Parathyroid adenoma (tissue), 2 donors: ENCODE data around the gene KCNK6.

Experiments
- H2AFZ ChIP-seq: fragments of 300-600 bp; sonication (generic); one replicate; pipeline ENCODE4 v1.7.0; 2017; ENCODE audit warnings: antibody characterized with exemption, mild to moderate bottlenecking
- H3K27ac ChIP-seq: fragments of 300-600 bp; sonication (generic); one replicate; pipeline ENCODE4 v1.7.0; 2017
- H3K27me3 ChIP-seq: fragments of 300-600 bp; sonication (generic); one replicate; pipeline ENCODE4 v1.7.0; 2017; ENCODE audit warnings: low read length; ENCODE audit not compliant: control insufficient read depth, insufficient read depth
- H3K36me3 ChIP-seq: fragments of 300-600 bp; sonication (generic); one replicate; pipeline ENCODE4 v1.7.0; 2017; ENCODE audit warnings: low read length; ENCODE audit not compliant: control insufficient read depth, insufficient read depth
- H3K4me1 ChIP-seq: fragments of 300-600 bp; sonication (generic); one replicate; pipeline ENCODE4 v1.7.0; 2017; ENCODE audit warnings: control low read depth
- H3K4me2 ChIP-seq: fragments of 300-600 bp; sonication (generic); one replicate; pipeline ENCODE4 v1.7.0; 2017; ENCODE audit warnings: low read length
- H3K4me3 ChIP-seq: fragments of 300-600 bp; sonication (generic); one replicate; pipeline ENCODE4 v1.7.0; 2017; ENCODE audit warnings: low read depth, low read length
- H3K79me2 ChIP-seq: fragments of 300-600 bp; sonication (generic); one replicate; pipeline ENCODE4 v1.7.0; 2017; ENCODE audit warnings: control low read depth
- H3K9ac ChIP-seq: fragments of 300-600 bp; sonication (generic); one replicate; pipeline ENCODE4 v1.7.0; 2017; ENCODE audit warnings: mild to moderate bottlenecking
- H3K9me3 ChIP-seq: fragments of 300-600 bp; sonication (generic); one replicate; pipeline ENCODE4 v1.7.0; 2017; ENCODE audit warnings: low read length; ENCODE audit not compliant: control insufficient read depth
- TF ChIP-seq, protein P1 (sequence below): fragments of 300-600 bp; sonication (generic); IDR thresholded peaks from one replicate; pipeline ENCODE4 v1.7.0; 2017; ENCODE audit warnings: antibody characterized with exemption, mild to moderate bottlenecking
- donor health status: primary hyperparathyroidism.

KCNK6 gene

DNA sequence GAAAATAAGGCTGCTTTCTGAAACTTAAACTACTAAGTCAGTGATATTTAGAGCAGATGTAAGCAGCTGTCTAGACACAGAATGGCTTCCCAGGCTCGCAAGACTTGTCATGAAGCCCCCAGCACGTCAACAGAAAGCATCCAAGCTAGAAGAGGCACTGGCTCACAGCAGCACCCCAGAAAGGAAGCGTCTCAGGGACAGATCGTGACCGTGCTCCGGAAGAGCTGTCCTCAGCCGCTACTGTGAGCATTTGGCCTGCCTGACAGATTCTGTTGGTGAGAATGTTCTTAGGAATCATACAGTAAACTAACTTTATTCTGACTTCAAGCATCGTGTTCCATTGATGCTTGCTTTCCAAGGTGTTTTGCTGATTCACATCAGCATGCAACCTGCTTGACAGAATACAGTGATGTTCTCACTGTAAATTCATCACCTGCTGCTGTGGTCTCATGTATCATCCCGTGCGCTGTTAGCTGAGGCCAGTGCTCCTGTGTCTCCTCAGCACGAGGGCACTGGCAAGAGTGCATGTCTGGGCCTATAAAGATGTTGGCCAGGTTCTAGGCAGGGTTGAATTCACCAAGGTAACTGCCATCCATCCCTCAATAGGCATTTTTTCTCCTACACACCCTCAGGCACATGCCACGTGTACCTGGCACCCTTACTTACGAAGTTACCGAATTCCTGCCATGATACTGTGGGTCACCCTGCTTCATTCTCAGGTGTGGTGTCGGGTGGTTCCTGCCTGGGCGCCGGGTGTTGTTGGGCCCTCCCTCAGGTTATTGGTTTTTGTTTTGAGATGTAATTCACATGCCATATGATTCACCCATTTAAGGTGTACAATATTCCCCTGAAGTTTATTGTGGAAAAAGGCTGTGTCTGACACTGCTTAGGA lies 39.4 kb upstream of the KCNK6 start:
- TF ChIP-seq, protein P1, sequence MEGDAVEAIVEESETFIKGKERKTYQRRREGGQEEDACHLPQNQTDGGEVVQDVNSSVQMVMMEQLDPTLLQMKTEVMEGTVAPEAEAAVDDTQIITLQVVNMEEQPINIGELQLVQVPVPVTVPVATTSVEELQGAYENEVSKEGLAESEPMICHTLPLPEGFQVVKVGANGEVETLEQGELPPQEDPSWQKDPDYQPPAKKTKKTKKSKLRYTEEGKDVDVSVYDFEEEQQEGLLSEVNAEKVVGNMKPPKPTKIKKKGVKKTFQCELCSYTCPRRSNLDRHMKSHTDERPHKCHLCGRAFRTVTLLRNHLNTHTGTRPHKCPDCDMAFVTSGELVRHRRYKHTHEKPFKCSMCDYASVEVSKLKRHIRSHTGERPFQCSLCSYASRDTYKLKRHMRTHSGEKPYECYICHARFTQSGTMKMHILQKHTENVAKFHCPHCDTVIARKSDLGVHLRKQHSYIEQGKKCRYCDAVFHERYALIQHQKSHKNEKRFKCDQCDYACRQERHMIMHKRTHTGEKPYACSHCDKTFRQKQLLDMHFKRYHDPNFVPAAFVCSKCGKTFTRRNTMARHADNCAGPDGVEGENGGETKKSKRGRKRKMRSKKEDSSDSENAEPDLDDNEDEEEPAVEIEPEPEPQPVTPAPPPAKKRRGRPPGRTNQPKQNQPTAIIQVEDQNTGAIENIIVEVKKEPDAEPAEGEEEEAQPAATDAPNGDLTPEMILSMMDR: no peak
- Histone ChIP-seq H3K4me3 (no peak overlapping the region), H3K27ac (no peak overlapping the region), H3K4me2 (no peak overlapping the region), H3K4me1 (peaks cover 40% of the 10 kb centered on the region), H3K9me3 (no peaks in the 10 kb centered on the region), H3K27me3 (no peaks in the 10 kb centered on the region), H3K9ac (no peak overlapping the region), H3K36me3 (no peaks in the 10 kb centered on the region), H3K79me2 (peaks cover 48% of the 10 kb centered on the region), H2AFZ (no peak overlapping the region)

DNA sequence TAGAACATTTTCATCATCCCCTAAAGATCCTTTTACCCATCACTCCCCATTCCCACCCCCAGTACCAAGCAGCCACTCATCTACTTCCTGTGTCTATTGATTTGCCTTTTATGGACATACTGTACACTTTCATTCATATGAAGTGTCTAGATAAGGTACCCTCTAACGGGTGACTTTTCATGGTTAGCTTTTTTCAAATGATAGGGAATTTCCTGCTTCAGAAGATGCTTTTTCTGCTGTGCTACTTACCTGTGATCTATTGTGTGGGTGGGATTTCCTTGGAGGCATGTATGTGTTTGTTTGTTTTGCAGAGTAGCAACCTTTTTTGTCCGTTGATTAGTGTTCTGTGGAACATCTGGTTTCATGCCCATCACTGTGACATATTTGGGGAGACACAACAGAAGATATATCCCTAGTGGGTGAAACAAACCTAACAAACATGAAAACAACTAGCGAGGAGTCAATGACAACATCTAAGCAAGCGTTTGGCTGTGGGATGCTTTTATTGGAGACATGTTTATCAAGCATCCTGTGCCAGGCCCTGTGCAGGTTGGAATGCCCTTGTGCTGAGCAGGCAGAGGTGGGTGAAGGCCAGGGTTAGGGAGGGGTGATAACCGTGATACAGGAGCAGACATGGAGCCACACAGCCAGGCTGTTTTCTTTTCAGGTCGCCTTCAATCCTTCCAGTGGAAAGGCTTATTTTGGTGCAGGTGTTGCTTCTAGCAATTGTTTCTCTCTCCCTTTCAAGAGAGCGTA lies 37.7 kb upstream of the KCNK6 start:
- no peak overlapping the region for H3K9ac ChIP-seq
- TF ChIP-seq, protein P1: no peak
- H3K4me1 ChIP-seq: peaks cover 31% of the 10 kb centered on the region
- no peak overlapping the region for H3K4me2 ChIP-seq
- no peak overlapping the region for H2AFZ ChIP-seq
- no peaks in the 10 kb centered on the region for H3K27me3 ChIP-seq
- H3K27ac ChIP-seq: no peak overlapping the region
- no peaks in the 10 kb centered on the region for H3K9me3 ChIP-seq
- no peak overlapping the region for H3K4me3 ChIP-seq
- H3K79me2 ChIP-seq: peaks cover 57% of the 10 kb centered on the region
- H3K36me3 ChIP-seq: no peaks in the 10 kb centered on the region

DNA sequence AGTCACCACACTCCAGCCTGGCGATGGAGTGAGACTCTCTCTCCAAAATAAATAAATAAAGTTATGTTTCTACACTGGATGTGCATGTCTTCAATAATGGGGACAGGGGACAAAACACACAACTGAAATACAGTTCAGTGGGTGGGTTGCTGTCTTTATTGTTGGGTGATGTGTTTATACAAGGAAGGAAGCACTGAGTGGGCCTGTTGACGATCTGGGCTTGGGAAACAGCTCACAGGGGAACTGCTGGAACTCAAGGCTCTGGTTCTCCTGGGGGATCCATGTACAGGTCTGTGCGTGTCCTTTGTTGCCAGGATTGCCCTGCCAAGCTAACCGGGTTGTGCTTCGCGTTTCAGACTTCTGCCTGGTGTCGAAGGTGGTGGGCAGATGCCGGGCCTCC lies 36.4 kb upstream of the KCNK6 start:
- H3K4me1 ChIP-seq: peaks cover 20% of the 10 kb centered on the region
- H3K9ac ChIP-seq: no peak overlapping the region
- H3K36me3 ChIP-seq: no peaks in the 10 kb centered on the region
- no peak overlapping the region for H3K4me3 ChIP-seq
- H3K79me2 ChIP-seq: peaks cover 65% of the 10 kb centered on the region
- TF ChIP-seq, protein P1: no peak
- no peaks in the 10 kb centered on the region for H3K27me3 ChIP-seq
- H3K9me3 ChIP-seq: no peaks in the 10 kb centered on the region
- no peak overlapping the region for H2AFZ ChIP-seq
- no peak overlapping the region for H3K4me2 ChIP-seq
- no peak overlapping the region for H3K27ac ChIP-seq

DNA sequence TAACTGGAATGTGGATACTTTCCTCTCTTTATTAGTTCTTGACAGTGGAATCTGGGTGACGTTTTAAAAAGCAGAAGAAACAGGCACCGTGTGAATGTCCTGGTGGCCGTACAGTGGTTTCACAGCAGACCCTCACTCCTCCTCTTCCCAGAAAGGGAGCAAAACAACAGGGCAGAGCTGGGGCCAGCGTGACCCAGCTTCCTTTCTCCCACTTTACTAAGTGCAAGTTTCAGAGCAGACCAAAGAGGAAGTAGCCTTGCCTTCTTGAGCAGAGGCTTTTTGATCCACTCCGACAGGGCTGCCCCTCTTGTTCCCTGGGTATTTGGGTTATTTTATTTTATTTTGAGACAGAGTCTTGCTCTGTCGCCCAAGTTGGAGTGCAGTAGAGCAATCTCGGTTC lies 35.2 kb upstream of the KCNK6 start:
- H3K4me3 ChIP-seq: no peak overlapping the region
- H3K36me3 ChIP-seq: no peaks in the 10 kb centered on the region
- H3K4me1 ChIP-seq: peaks cover 13% of the 10 kb centered on the region
- H3K79me2 ChIP-seq: peaks cover 72% of the 10 kb centered on the region
- no peaks in the 10 kb centered on the region for H3K27me3 ChIP-seq
- H3K27ac ChIP-seq: no peak overlapping the region
- H2AFZ ChIP-seq: no peak overlapping the region
- H3K4me2 ChIP-seq: no peak overlapping the region
- no peaks in the 10 kb centered on the region for H3K9me3 ChIP-seq
- H3K9ac ChIP-seq: no peak overlapping the region
- TF ChIP-seq, protein P1: no peak
